ENCODE measurements around the gene RALY. TPM values are rescaled to one million over a fixed set of nuclear protein-coding genes. Genes with fewer than 3 reads are reported as not detected.

RALY gene
- total RNA-seq (2014; rRNA removed; shearing (Covaris generic)): 147 and 164 TPM in 2 replicates

GRCh38 chr20:33993576-33994221 lies at the start of gene RALY:
Gene RALY (plus strand): TSS chr20:33993911. CDS start chr20:34072075, 78,164 bp downstream.
- Histone ChIP-seq H3K36me3 (replicated peaks; ENCODE audit: control insufficient read depth, insufficient read depth, low read length) (no peaks in the 10 kb centered on the region), H3K4me3 (ENCODE audit: insufficient read depth, low read depth, low read length) (peak within 1 kb of the TSS; percentile 94), H3K27me3 (ENCODE audit: control insufficient read depth, insufficient read depth, low read length) (no peaks in the 10 kb centered on the region)
- peak; percentile 98 for DNase-seq

DNA sequence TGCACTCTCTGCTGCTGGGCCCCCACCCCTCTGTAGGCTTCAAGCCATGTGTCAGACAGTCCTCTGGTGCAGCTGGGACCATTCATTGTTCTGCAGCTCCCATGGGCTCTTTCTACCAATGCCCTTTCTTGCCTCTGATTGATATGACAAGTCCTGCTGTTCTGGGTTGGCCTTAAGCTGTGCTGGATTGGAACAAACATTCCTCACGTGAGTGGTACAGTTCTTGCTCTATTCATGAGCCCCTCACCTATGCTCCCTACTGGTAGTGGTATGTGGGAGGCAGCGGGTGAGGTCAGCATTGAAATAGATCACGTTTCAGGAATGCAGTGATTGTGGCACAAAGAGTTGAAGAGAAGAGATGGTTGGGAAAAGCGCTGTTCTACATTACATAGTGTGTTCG lies 48.8 kb upstream of the RALY start:
- no peak overlapping the region for H3K4me3 ChIP-seq (ENCODE audit: insufficient read depth, low read depth, low read length)
- no peak for DNase-seq
- no peaks in the 10 kb centered on the region for H3K36me3 ChIP-seq (replicated peaks; ENCODE audit: control insufficient read depth, insufficient read depth, low read length)
- H3K27me3 ChIP-seq (ENCODE audit: control insufficient read depth, insufficient read depth, low read length): no peaks in the 10 kb centered on the region

- no peak overlapping the region for H3K4me3 ChIP-seq (ENCODE audit: insufficient read depth, low read depth, low read length)
- H3K27me3 ChIP-seq (ENCODE audit: control insufficient read depth, insufficient read depth, low read length): no peaks in the 10 kb centered on the region
- H3K36me3 ChIP-seq (replicated peaks; ENCODE audit: control insufficient read depth, insufficient read depth, low read length): no peaks in the 10 kb centered on the region
- DNase-seq: no peak
These were observed 48.2 kb upstream of the RALY start for GRCh38 chr20:33945391-33946081.

DNA sequence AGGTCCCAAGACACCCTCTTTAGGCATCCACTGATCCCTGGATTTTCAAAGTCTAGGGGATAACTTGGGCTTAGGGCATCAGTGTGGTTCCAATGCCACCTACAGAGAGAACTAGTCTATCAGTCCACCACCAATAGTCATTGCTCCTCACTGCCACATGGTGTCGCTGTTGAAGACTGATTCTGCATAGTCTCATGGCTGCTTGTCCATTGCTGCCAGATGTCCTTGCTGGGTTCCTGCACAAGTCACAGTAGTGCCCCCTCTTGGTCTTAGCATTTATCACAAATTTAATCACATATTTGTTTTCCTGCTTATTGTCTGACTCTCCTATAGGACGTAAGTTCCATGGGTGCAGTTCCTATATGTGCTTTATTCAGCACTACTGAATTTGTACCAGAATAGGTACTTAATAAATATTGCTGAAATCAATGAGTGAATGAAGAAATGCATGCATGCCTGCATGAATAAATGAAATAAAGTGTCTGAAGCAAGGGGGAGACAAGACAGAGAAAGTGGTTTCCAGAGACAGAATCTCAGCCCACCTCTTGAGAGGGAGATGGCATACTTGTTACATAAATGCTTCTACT lies 45.9 kb upstream of the RALY start:
- DNase-seq: peak; percentile 82
- Histone ChIP-seq H3K4me3 (ENCODE audit: insufficient read depth, low read depth, low read length) (no peak overlapping the region), H3K27me3 (ENCODE audit: control insufficient read depth, insufficient read depth, low read length) (no peaks in the 10 kb centered on the region), H3K36me3 (replicated peaks; ENCODE audit: control insufficient read depth, insufficient read depth, low read length) (no peaks in the 10 kb centered on the region)

DNA sequence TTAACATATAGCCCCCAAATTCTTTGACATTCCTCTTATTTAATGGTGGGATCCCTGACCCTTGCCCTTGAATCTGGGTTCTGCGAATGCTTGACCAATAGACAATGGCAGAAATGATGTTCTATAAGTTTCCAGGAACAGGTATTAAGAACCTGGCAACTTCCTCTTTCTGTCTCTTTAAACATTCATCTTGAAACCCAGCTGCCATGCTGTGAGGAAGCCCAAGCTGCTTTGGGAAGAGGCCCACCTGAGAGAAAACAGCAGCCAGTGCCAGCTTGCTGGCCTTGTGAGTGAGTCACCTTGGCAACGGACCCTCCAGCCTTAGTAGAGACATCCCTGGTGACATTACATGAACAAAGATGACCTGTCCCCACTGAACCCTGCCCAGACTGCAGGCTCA lies 45.2 kb upstream of the RALY start:
- Histone ChIP-seq H3K4me3 (ENCODE audit: insufficient read depth, low read depth, low read length) (no peak overlapping the region), H3K36me3 (replicated peaks; ENCODE audit: control insufficient read depth, insufficient read depth, low read length) (no peaks in the 10 kb centered on the region), H3K27me3 (ENCODE audit: control insufficient read depth, insufficient read depth, low read length) (no peaks in the 10 kb centered on the region)
- no peak for DNase-seq

DNA sequence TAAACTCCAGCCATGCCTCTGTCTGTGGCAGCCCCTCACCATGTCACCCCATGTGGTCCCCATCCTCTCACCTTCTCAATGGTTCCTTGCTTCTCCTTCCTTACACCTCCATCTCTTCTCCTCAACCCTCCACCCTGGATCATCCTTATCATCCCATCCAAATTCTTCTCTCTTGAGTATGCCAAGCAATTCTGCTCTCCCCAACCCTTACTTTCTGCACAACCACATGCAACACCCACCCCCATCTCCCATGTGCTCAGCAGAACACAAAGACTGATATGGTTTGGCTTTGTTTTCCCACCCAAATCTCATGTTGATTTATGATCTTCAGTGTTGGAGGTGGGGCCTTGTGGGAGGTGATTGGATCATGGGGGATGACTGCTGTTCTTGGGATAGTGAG lies 42.5 kb upstream of the RALY start:
- no peaks in the 10 kb centered on the region for H3K27me3 ChIP-seq (ENCODE audit: control insufficient read depth, insufficient read depth, low read length)
- DNase-seq: no peak
- no peak overlapping the region for H3K4me3 ChIP-seq (ENCODE audit: insufficient read depth, low read depth, low read length)
- H3K36me3 ChIP-seq (replicated peaks; ENCODE audit: control insufficient read depth, insufficient read depth, low read length): no peaks in the 10 kb centered on the region

DNA sequence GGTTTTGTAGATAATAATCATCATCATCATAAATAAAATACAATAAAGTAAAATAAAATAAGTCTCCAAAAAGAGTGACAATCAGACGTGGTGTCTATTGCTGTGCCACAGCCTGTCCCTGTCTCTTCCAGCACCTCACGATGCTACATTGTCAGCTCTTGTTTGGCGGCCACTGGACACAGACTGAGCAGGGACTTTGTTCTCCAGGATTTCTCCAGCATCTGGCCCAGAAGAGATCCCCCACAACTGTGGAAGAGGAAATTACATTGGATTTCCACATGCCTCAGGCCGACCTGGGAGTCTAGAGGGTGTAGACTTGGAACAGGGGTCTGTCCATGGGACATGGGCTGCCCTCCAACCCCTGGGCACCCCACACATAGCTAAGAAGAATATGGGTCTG lies 39.2 kb upstream of the RALY start:
- Histone ChIP-seq H3K4me3 (ENCODE audit: insufficient read depth, low read depth, low read length) (no peak overlapping the region), H3K36me3 (replicated peaks; ENCODE audit: control insufficient read depth, insufficient read depth, low read length) (no peaks in the 10 kb centered on the region), H3K27me3 (ENCODE audit: control insufficient read depth, insufficient read depth, low read length) (no peaks in the 10 kb centered on the region)
- no peak for DNase-seq

GRCh38 chr20:33963751-33964150 lies 30.0 kb upstream of the RALY start:
- DNase-seq: no peak
- no peaks in the 10 kb centered on the region for H3K27me3 ChIP-seq (ENCODE audit: control insufficient read depth, insufficient read depth, low read length)
- H3K4me3 ChIP-seq (ENCODE audit: insufficient read depth, low read depth, low read length): no peak overlapping the region
- H3K36me3 ChIP-seq (replicated peaks; ENCODE audit: control insufficient read depth, insufficient read depth, low read length): no peaks in the 10 kb centered on the region

- H3K36me3 ChIP-seq (replicated peaks; ENCODE audit: control insufficient read depth, insufficient read depth, low read length): no peaks in the 10 kb centered on the region
- no peak overlapping the region for H3K4me3 ChIP-seq (ENCODE audit: insufficient read depth, low read depth, low read length)
- H3K27me3 ChIP-seq (ENCODE audit: control insufficient read depth, insufficient read depth, low read length): no peaks in the 10 kb centered on the region
- no peak for DNase-seq
These were observed 29.3 kb upstream of the RALY start for GRCh38 chr20:33964441-33964840.

GRCh38 chr20:33967126-33967525 lies 26.6 kb upstream of the RALY start:
- H3K4me3 ChIP-seq (ENCODE audit: insufficient read depth, low read depth, low read length): no peak overlapping the region
- DNase-seq: no peak
- H3K27me3 ChIP-seq (ENCODE audit: control insufficient read depth, insufficient read depth, low read length): no peaks in the 10 kb centered on the region
- H3K36me3 ChIP-seq (replicated peaks; ENCODE audit: control insufficient read depth, insufficient read depth, low read length): no peaks in the 10 kb centered on the region

DNA sequence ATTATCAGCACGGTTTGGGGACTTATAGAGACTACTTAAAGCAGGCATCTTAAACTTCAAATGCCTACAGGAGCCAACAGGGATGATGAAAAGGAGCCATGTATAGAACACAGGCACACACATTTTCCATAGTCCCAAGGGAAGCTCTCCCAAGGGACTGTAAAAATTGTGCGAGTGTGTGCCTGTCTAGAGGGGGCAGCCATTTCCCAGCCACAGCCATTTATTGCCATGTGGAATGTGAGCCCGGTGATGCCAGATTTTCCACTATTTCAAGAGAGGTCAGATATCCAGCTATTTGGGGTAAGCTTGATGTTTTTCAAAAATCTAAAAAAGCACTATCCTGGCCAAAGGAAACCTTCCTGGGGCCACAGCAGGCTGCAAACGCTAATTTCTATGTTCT lies 24.1 kb upstream of the RALY start:
- Histone ChIP-seq H3K27me3 (ENCODE audit: control insufficient read depth, insufficient read depth, low read length) (no peaks in the 10 kb centered on the region), H3K36me3 (replicated peaks; ENCODE audit: control insufficient read depth, insufficient read depth, low read length) (no peaks in the 10 kb centered on the region)

DNA sequence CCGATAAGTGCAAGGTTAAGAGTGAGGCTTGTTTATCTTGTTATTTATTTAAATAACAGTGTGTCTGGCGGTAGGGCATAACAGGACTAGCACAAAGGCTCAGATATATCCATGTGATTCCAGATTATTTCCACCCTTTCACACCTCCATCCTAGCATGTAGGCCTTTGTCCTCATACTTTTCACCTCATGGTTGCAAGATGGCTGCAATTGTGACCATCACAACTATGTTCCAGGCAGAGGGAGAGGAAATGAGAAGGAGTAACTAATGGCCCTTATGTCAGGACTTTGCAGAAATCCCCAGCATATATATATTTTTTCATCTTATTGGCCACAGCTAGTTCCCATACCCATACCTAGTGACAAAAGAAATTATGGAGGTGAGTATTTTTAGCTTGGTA lies 23.5 kb upstream of the RALY start:
- no peak overlapping the region for H3K4me3 ChIP-seq (ENCODE audit: insufficient read depth, low read depth, low read length)
- no peak for DNase-seq
- no peaks in the 10 kb centered on the region for H3K36me3 ChIP-seq (replicated peaks; ENCODE audit: control insufficient read depth, insufficient read depth, low read length)
- no peaks in the 10 kb centered on the region for H3K27me3 ChIP-seq (ENCODE audit: control insufficient read depth, insufficient read depth, low read length)

More for the DNA sequence above, 24.1 kb upstream of the RALY start:
- no peak for DNase-seq
- no peak overlapping the region for H3K4me3 ChIP-seq (ENCODE audit: insufficient read depth, low read depth, low read length)

DNA sequence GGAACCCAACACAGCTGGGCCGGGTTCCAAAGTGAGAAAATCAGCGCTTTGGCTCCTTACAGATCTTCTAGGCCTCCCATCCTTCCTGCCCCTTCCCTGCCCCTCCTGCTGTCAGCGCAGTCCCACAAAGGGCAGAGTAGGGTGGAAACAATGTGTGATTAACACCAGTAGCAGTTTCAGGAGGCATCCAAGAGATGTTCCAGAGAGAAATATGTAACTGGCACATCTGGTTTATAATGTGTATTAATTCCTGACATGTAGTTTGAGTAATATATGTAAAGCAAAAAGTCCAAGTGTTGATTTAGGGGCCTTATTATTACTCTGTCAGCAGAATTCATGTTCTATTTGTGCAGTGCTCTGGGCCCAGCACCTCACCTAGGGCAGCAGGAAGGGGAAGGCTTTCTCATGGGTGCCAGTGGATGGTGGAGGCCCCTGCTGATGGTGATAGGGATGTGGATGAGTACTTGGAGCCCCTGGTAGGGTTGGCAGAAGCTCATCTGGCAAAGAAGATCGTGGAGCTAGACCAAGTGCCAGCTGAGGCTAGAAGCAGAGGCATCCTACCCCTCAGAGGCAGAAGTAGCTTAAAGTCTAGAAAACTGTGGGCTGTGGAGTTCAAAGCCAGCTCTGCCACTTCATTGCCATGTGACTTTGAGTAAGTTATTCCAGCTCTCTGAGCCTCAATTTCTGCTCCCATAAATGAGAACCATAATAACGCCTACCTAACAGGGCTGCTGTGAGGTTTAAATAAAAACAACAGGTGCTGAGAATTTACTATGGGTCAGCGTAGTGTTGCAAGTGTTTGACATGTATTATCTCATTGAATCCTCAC lies 22.4 kb upstream of the RALY start:
- Histone ChIP-seq H3K4me3 (ENCODE audit: insufficient read depth, low read depth, low read length) (no peak overlapping the region), H3K36me3 (replicated peaks; ENCODE audit: control insufficient read depth, insufficient read depth, low read length) (no peaks in the 10 kb centered on the region), H3K27me3 (ENCODE audit: control insufficient read depth, insufficient read depth, low read length) (no peaks in the 10 kb centered on the region)
- DNase-seq: no peak

- Histone ChIP-seq H3K4me3 (ENCODE audit: insufficient read depth, low read depth, low read length) (no peak overlapping the region), H3K27me3 (ENCODE audit: control insufficient read depth, insufficient read depth, low read length) (no peaks in the 10 kb centered on the region), H3K36me3 (replicated peaks; ENCODE audit: control insufficient read depth, insufficient read depth, low read length) (no peaks in the 10 kb centered on the region)
- no peak for DNase-seq
These were observed 16.8 kb upstream of the RALY start for GRCh38 chr20:33976959-33977358.

All from H7 (cell line).